NCI-H460 (cell line): Measurements from ENCODE around the gene RHOF. TPM values are rescaled to one million over a fixed set of nuclear protein-coding genes. Genes with fewer than 3 reads are reported as not detected.

Experiments used
- DNase-seq: peaks from one replicate; pipeline ENCODE4 v3.0.0-alpha.2; 2016; ENCODE audit warnings: low read depth; ENCODE audit errors: extremely low read depth
- total RNA-seq: library from RNA; depleted of rRNA; stranded (reverse); fragments of >200 nt; shearing (Covaris generic); gene quantifications from 2 replicates; pipeline ENCODE4 v1.2.3, GENCODE V29; 2014

Gene RHOF
- total RNA-seq, 1 experiment from 2014 or later, result 43.9 TPM

- no peak for DNase-seq
Observed at GRCh38 chr12:121805171-121806008, 11.9 kb upstream of the RHOF start.

GRCh38 chr12:121804417-121805111 lies 11.1 kb upstream of the RHOF start:
- no peak for DNase-seq

GRCh38 chr12:121803861-121804416 lies 10.5 kb upstream of the RHOF start, which contains the start of gene SETD1B:
SETD1B (plus strand) TSS chr12:121804009; CDS start chr12:121804738, 729 bp downstream.
- DNase-seq, result no peak

- DNase-seq, result peak; percentile 94
Observed at GRCh38 chr12:121802843-121803698, 9.6 kb upstream of the RHOF start.

GRCh38 chr12:121802485-121802842 lies 9.0 kb upstream of the RHOF start:
- no peak for DNase-seq

GRCh38 chr12:121801595-121802484 lies 8.4 kb upstream of the RHOF start:
- no peak for DNase-seq

- DNase-seq, result peak; percentile 72
Observed at GRCh38 chr12:121800694-121801594, 7.5 kb upstream of the RHOF start.

- peak; percentile 89 for DNase-seq
Observed at GRCh38 chr12:121799842-121800693, 6.6 kb upstream of the RHOF start.

- peak; percentile 75 for DNase-seq
Observed at GRCh38 chr12:121799156-121799841, 5.8 kb upstream of the RHOF start.

- no peak for DNase-seq
Observed at GRCh38 chr12:121798787-121799155, 5.3 kb upstream of the RHOF start.

- no peak for DNase-seq
Observed at GRCh38 chr12:121797937-121798786, 4.7 kb upstream of the RHOF start.

- DNase-seq, result peak; percentile 92
Observed at GRCh38 chr12:121796855-121797751, 3.6 kb upstream of the RHOF start.

- DNase-seq, result peak; percentile 87
Observed at GRCh38 chr12:121795034-121795968, 1.8 kb upstream of the RHOF start.

- DNase-seq, result no peak
Observed at GRCh38 chr12:121794534-121795033, 1.1 kb upstream of the RHOF start.
